Fibroblast of peridontal ligament (primary cell): ENCODE data around the gene TNIP1.

ENCODE experiments used
- DNase-seq: peaks from one replicate; pipeline ENCODE4 v3.0.0-alpha.2; 2010; ENCODE audit errors: extremely low read depth

The TNIP1 gene

DNA sequence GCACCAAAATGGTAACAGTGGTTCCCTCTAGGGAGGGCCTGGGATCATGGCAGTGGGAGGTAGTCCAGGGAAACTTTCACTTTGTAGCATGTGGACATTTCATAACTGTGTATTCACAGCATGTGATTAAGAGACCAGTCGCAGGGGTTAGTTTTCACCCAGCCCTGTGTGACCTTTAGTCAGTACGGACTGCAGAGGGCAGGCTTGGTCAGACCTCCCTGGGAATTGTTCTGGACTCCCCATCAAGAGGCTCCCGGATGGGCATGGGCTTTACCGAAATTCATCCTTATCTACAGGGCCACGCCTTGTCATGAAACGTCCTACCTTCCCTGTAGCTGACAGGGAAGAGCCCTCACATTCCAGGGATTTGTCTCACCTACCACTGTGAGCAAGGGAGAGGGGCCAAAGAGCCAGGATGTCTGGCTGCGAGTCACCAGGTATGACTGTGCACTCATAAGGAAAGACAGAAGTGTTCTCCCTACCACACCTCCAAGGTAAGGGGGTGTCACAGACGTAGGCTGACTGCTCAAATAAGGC, 40.6 kb downstream of the TNIP1 start:
- peak; percentile 19 for DNase-seq

DNA sequence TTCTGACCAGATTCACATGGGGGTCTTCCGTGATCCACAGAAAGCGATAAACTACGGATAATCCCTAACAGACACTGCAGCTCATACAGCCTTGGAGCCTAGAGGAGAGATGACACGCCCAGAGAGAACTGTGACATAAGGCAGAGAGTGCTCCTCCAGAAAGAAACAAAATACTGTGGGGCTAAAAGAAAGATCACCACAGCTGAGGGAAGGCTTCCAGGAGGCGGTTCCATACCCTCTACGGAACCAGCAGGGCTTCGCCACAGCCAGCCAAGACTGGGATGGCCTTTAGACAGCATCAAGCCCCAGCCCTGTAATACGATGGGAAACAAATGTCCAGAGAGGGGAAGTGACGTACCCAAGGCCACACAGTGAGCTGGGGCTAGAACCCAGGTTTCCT, 41.2 kb downstream of the TNIP1 start:
- no peak for DNase-seq

DNA sequence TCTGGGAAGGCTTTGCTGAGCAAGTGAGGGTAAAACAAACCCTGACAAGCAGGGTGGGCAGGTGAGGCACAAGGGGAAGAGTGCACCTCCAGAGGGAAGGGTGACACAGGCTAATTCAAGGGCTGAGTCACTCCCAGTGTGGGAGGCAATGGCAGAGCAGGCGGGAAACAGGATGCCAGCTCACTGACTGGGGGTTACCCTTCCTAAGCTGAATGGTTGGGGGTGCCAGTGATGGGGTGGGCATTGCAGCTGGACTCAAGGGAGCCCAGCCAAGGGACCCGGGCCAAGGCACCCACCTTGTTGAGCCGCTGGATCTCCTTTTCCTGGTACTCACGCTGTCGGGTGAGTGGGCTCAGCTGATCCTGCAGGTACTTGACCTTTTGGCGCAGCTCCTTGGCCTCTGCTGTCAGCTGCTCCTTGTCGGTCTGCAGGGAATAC, 42.0 kb downstream of the TNIP1 start:
- no peak for DNase-seq

DNA sequence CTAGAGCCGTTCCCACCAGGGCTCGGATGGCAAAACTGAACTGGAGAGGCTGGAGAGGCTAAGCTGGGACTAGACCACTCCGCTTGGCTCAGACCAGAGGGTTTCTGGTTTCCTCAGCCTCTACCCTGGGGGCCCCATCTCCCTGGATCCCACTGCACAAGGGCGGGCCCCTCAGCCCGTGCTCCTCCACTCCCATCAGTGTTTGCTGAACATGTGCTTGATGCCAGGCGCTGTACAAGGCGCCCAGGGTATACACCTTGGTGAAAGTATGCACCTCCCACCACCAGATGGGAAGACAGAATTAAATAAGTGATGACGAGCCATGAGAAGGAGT, 42.5 kb downstream of the TNIP1 start:
- DNase-seq, result no peak

DNA sequence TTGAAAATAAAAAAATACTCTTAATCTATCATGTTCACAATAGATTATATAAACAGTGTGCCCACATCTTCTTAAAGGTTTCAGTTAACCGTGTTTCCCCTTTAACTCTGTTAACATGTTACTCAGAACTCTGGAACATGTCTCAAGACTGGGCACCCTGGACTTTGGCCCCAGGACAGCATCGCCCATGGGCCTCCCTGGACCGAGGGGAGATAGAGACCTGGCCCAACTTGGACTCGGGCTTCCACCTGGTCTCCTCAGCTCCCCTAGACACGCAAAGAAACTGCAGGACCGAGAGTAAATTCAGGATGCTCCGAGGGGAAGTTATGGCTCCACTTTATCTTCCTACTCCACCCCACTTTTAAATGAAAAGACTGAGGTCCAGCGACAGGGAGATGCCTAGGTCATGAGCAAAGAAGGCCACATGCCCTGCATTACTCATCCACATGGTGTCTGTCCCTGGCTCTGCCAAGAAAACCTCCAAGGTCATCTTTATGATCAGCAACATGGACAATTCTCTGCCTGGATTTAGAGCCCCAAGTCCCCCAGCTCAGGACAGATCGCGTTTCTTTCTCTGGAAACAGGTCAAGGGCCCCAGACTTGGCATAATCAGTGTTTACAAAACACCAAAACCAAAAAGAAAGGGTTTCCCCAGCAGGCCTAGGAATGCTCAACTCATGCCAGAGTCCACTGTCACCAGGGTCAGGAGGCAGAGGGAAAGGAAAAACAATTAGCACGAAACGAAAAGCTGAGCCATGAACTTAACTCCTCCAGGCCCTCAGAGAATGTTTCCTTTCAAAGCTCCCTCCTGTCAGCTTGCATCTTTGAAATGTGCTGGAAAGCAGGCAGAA, 43.0 kb downstream of the TNIP1 start:
- DNase-seq, result peak; percentile 87

DNA sequence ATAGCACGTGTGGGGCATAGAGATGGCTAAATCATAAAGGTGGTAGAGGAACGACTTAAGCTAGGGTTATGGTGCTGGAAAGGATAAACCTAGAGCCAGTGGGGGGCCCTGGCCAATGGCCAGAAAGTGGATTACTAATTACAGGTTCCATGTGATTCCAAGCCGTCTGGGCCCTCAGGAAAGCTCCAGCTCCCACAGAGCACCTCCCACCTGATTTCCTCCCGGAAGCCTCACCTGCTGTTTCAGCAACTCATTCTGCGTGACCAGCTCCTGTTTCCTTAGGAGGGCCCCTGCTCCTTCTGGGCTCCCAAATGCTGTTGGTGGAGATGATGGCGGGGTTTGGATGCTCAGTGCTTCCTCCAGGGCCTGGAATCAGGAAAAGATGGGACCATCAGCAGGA, 44.3 kb downstream of the TNIP1 start:
- no peak for DNase-seq

DNA sequence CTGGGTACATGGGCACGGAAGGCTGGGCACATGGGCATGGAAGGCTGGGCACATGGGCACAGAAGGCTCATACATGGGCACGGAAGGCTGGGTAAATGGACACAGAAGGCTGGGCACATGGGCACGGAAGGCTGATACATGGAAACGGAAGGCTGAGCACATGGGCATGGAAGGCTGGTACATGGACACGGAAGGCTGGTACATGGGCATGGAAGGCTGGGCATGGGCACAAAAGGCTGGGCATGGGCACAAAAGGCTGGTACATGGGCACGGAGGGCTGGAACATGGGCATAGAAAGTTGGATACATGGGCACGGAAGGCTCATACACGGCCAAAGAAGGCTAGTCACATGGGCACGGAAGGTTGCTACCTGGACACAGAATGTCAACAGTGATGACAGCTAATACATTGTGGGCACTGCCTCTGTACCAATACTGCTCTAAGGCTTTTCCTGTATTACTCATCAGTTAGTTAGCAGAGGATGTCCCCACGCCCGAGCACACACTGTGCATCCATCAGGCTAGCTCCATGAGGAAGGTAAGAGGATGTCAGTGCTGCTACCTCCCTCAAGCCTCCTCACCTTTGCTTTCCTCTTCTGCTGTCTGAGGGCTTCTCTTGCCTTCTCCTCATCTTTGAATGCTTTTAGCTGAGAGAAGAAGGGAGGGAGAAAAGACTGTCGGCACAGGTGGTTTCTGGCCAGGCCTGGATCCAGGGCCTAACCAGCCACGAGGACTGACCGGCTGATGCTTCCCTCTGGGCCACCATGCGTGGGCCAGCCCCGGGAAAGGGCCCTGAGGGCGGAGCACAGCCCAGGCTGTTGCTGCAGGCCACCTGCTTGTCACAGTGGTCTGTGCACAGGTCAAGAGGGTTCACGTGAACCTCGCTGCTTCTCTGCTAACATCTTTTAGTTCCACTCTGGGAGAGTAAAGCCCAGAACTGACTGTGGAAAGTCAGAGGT, 46.1 kb downstream of the TNIP1 start:
- DNase-seq, result no peak

DNA sequence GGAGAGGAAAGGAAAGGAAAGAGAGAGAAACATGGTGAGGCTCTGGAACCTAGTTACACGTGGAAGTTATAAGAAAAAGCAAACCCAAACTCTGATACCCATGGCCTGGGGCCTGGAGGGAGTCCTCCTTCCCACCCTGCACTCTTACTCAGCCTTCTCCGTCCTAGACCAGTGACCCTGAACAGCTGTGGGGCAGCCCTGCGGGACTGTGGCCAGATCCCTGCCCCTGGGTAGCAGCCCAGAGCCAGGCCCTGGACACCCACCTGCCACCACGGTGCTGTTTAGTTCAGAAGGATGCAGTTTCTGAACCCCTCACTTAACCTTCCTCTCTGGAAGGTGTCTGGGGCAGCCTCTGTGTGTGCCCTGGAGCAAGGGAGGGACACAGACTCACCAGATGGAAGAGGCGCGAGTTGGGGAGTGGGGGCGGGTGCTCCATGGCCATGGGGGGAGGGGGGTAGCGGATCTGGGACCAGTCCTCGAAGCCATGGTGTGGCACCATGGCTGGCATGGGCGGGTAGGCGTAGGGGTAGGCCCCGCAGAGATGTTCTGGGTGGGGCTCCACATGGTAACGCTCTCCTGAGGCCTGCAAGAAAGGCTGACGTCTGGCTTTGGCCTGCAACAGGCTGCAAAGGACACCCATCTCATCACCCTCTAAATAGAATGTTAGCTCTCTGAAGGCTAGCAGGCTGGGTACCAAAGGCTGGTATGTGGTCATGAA, 47.5 kb downstream of the TNIP1 start:
- no peak for DNase-seq

DNA sequence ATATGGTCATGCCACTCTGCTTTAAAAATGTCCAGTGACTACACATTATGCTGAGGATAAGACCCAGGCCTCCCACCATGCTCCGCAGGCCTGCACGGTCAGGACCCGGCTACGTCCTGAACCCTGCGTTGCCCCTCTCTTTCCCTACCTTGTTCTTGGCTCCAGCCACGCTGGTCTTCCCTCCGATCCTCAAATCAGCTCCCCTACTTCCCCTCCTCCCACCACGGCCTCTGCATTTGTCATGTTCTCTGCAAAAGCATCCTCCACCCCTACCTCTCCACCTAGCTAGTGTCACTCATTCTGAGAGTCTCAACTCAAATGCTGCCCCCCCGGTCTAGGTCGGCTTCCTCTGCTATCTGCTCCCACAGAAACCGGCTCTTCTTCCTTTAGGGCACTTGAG, 49.3 kb downstream of the TNIP1 start:
- no peak for DNase-seq

DNA sequence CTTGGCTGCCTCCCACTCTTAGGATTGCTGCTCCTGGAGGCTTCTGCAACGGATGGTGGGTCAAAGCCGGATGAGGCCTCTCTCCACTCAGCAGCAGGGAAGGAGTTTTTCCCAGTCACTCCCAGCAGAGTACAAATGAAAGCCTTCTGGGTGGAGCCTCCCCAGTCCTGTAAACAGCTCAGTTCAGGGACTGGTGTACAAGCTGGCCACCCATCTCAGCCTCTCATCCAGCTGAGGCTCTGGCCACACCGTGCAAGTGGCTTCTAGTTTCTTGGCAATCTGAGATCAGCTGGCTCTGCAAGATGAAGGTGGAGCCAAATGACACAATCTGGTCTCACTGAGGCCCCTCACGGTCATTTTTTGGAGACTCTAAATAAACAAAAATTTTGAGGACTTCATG, 50.5 kb downstream of the TNIP1 start:
- DNase-seq, result peak; percentile 59

DNA sequence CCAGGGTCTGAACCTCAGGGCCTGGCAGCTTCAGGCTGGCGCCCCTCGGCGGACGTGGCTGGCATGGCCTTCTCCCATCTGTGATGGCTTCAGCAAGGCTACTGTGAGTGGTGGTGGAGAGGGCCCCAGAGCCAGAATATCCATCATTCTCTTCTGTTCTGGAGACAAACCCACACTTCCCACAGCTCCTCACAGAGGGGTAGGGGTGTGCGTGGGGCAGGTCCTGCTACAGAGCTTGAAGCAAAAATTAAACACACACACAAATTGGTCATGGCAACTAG, 50.8 kb downstream of the TNIP1 start:
- no peak for DNase-seq

DNA sequence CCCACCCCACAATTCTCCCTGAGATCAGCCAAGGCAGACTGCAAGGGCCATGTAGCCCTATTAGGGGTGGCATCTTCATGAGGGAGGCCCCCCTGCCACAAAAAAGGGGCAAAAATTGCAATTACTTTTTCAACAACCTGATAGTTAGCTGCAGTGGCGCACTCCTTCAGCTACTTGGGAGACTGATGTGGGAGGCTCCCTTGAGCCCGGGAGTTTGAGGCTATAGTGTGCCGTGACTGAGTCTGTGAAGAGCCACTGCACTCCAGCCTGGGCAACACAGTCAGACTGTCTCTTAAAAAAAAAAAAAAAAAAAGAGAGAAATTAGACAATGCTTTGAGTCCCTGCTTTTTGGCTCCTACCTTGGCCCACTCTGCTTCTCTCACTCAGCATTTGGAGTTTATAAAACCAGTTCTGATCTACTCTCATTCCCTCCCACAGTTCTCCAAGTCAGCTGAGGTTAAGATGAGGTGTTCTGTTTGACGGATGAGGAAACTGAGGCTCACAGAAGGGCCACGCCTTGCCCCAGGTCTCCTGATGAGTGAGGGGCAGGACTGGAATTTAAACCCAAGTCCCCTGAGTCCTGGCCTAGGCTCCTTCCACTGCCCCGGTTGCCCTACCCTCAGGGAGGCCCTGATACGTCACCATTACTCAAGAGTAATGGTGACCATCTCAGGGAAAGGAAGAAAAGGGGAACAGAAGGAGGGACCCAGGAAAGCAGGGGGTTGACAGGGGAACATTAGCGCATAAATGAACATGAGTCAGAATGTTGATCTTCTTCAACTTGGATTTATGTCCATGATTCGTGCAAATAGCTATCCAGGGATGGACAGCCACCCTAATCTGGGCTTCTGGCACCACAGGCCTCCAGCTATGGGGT, 51.4 kb downstream of the TNIP1 start:
- no peak for DNase-seq

DNA sequence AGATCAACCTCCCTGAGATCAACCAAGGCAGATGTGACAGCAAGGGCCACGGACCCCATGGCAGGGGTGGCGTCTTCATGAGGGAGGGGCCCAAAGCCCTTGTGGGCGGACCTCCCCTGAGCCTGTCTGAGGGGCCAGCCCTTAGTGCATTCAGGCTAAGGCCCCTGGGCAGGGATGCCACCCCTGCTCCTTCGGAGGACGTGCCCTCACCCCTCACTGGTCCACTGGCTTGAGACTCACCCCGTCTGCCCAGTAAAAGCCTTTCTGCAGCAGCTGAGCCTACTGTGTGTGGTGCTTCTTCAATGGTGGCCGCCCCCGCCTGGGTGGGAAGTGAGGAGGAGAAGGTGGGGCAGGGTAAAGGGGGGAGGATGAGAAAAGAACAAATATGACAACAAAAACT, 52.1 kb downstream of the TNIP1 start:
- no peak for DNase-seq

DNA sequence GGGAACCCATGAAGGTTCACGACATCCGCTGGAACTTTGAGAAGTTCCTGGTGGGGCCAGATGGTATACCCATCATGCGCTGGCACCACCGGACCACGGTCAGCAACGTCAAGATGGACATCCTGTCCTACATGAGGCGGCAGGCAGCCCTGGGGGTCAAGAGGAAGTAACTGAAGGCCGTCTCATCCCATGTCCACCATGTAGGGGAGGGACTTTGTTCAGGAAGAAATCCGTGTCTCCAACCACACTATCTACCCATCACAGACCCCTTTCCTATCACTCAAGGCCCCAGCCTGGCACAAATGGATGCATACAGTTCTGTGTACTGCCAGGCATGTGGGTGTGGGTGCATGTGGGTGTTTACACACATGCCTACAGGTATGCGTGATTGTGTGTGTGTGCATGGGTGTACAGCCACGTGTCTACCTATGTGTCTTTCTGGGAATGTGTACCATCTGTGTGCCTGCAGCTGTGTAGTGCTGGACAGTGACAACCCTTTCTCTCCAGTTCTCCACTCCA, 52.8 kb downstream of the TNIP1 start:
- no peak for DNase-seq

DNA sequence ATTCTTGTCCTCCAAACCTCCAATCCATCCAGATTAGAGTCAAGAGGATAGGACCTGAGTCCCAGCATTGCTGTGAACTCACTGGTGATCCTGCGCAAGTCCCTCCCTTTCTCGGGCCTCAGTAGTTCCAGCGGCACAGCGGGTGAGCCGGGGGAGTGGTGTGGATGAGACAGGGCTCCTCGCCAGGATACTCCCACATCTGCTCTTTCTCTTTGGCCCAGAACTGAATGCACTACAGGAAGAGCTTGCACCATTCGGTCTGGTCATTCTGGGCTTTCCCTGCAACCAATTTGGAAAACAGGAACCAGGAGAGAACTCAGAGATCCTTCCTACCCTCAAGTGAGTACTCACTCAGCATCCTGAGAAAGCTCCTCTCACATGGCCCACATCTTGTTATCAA, 54.2 kb downstream of the TNIP1 start:
- no peak for DNase-seq

DNA sequence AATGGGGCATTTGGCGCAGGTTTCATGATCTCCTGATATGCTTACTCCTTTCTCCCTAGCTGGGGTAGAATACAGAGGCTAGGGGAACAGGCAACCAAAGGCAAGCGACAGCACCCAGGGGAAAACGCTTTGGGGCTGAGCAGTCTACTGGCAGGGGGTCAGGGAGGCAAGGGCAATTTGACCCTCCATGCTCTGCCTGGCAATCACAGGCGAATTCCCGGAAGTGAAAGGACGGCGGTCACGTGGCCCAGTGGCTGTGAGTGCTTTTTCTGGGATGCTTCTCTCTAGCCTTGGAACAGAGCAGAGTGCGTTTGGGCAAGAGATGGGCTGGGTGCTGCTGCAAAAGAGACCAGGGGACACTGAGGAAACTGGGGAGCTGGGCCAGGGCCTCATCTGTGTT, 54.7 kb downstream of the TNIP1 start:
- no peak for DNase-seq

DNA sequence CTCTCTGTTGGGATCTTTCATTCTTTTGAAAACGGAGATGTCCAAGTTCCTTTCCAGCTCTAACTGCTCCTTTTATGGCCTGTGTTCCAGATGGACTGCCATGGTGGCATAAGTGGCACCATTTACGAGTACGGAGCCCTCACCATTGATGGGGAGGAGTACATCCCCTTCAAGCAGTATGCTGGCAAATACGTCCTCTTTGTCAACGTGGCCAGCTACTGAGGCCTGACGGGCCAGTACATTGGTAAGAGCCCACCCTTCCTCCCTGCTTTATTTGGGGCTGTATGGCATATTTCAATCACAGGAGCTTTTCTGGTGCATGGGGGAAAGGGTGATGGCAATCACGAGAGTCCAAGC, 55.6 kb downstream of the TNIP1 start:
- no peak for DNase-seq

DNA sequence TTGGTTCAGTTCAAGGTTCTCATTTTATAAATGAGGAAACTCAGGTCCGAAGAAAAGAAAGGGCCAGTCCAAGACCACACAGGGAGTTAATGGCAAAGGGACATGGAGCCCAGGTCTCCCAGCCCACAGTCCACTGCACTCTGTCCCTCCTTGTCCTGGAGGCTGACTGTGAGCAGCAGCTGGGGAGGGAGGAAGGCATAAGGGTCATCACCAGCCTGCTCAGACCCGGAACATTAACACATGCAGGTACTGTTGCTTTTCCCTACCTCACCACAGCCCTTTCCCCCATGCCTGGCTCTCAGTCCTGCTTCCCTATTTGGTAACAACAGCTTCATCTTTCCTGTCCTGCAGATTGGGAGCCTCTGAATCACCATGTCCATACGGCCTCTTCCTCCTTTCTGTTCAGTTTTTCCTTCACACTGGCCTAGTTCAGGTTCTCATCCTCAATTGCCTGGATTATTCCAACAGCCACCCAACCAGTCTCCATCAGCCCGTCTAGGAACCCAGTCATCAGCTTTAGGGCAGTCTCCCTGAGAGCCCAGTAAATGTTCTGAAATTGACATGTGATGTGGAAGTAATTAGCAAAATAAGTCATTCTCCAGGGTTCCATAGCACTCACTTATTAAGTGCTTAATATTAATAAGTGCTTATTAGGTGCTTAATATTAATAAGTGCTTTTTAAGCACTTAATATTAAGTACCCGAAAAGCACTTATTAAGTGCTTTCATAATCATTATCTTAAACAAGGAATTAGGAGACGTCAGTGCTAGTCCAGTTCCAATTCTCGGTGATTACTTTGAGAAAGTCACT, 56.2 kb downstream of the TNIP1 start:
- no peak for DNase-seq

DNA sequence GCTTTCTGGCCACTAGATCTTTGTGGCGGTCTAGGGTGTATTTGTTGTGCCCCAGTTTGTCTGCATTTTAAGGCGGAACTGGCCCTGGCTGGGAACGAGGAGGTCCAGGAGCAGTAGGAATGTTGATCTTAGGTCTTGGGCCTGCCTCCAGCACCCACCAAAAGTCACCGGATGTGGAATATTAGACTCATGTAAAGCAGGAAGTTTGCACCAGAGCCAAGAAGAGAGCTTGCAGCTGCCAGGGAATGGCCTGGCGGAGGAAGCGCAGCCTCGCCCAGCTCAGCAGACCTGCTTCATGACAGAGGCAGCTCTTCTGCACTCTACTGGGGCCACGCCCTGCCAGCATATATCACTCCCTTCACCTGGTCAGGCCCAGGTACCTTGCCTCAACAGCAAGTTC, 57.2 kb downstream of the TNIP1 start:
- DNase-seq, result peak; percentile 67

DNA sequence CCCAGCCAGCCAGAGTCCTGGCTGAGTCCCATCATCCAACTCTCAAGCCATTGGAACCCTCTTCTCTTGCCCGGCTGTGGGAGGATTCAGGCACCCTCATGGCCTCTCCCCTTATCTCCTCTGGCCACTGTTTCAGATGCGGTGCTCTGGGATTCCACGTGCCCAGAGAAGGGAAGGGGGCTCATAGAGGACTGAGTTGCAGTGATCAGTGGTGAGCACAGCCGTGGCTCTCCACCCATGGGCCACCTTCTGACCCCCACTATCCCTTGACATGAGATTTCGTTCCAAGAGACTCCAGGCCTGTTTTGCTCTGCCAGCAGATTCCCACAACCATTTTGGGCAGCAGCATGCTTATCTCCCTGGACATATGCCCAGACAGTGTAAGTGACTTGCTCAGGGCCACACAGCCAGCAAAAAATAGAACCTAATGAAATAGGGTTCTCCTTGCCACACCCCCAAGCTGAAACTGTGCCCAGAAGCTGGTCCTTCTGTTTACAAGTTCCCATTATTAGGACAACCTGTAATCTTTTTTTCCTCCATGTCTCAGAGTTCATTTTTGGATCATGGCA, 57.7 kb downstream of the TNIP1 start:
- DNase-seq, result peak; percentile 57
